GM19328 (cell line): Measurements from ENCODE around the gene C16orf74.
A peak's percentile ranks its signal among the peaks of the same experiment; 100 is the strongest.

Source experiments
- ATAC-seq: cut with Tn5 transposase; IDR thresholded peaks from one replicate; pipeline ENCODE4 v1.9.1; 2021; ENCODE audit warnings: mild to moderate bottlenecking, moderate library complexity; ENCODE audit not compliant: unreplicated experiment

The C16orf74 gene

DNA sequence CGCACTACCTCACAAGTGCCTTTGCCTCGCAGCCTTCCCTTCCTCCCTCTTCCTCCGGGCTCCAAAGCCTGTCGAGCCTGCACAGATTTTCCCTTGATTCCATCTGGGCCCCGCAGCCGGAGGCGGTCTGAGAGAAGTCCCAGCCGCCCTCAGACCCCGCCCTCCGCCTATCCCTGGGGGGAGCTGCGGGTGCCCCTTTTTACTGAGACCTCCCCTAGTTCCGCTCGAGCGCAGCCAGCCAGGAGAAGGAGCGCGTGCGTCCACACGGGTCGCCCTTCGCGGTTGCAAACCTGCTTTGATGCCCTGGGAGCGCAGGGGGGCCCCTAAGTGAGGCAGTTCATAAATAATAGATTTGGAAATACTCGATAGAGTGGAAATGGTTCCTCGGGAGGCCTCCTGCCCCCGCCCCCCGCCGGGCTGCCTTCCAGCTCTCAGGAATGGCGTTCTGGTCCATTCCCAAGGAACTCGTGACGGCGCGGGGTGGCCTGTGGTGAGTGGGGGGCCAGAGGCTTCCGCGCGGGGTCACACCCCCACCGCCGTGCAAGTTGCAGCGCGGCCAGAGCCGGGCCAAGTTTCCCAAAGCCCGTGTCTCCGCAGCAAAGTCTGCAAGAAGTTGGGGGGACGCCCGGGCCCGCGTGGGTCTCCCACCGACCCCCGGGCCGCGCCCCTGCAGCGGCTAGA, 610 bp downstream of the C16orf74 start:
- ATAC-seq = no peak

DNA sequence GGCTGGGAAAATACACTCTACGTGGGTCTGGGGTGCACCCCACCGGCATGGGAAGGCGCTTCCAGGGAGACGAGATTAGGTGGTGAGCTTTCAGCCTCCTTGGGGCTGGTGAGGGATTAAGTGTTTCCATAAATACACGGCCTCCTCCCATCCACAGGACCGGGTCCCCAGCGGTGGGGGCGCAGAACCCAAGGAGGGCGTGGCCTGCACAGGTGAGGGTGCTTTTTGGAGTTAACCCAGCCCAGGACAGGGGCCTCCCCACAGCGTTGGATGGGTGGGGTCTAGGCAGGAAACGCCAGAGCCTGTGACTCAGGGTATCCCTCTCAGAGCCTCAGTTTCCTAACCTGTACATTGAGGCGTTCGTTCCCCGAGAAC, 1.1 kb downstream of the C16orf74 start:
- ATAC-seq = no peak

DNA sequence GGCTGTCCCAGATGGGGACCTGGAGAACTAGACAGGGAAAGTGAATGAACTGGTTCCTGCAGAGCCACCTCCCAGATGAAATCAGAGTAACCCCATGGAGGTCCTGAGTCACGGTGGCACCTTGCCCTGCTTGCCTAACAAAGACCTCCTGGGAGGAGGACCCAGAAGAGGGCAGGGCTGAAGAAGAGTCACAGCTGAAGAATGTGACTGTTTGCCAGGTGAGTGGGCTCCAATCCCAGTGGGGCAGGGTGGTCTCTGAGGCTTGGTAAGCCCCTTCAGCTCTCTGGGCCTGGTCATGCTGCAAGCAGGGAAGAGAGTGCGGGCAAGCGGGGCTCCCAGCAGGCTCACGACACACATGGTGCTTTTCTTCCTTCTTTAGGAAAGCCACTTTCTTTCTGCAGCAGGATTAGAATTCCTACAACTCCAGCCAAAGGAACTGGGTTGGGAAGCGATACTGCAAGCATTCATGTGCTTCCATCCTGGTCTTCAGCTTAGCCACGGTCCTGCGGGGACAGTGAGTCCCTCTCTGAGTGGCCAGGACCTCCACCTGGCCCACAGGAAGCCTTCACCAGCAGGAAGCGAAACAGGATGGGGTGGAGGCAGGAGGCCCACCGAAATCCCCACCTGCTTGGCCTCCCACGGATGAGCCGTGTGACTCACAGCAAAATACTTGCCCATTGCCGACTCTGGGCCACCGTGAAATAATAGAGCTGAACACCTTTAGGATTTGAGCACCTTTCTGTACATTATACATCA, 4.3 kb downstream of the C16orf74 start:
- no peak for ATAC-seq

DNA sequence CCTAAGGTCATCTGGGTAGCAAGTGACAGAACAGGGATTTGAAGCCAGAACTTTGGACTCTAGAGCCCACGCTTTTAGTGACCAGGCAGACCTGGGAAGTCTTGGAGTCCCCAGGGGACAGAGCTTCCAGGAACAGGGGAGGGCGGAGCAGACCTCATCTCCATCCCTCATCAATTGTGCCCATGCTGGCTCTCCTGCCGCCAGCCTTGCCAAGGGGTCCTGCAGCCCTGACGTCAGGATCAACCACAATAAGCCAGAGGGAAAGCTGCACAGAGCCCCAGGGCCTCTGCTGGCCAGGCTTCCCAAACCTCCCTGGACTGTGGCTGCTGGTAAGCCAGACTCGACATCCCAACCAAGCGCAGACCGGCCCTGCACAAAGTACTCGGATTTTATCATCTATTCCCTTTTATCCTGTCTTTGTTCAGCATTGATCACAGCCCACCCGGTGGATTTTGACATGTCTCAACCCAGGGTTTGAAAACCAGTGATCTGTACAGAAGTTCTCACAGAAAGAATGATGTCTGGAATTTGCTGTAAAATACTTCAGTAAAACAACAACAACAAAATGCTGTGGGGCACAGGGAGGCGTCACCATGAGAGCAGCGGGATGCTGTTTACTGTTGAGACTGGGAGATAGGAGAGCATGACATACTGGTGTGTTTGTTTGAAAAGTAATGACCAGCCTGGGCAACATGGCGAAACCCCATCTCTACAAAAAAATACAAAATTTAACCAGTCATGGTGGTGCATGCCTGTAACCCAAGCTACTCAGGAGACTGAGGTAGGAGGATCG, 11.8 kb downstream of the C16orf74 start:
- no peak for ATAC-seq

DNA sequence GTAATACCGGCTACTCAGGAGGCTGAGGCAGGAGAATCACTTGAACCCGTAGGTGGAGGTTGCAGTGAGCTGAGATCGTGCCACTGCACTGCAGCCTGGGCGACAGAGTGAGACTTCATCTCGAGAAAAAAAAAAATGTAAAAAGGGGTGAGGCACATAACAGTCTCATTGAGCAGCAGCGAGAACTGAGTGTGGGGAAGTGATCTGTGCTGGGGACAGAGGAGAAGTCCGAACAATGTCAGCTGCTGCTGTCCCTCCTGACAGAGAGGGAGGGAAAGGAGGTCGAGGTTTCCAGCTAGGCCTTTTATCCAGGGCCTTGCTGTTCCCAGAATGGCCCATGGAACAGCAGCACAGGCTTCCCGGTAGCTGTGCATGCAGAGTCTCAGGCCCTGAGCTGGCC, 14.0 kb downstream of the C16orf74 start:
- no peak for ATAC-seq

DNA sequence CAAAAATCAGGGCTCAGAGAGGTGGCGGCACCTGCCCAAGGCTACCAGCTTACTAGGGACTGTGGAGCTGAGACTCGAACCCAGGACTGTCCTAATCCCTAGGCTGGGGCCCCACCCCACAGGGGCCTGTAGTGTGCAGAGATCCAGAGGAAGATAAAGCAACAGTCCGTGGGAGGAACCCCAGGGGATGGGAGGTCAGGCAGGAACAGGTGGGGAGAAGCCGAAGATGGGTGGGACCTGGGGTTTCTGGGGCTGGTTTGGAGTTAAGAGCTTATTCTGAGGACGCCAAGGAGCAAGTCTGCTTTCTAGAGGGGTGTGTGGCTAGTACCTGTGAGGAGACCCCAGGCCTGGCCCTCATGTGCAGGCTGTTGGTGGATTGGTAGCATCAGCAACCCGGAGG, 14.9 kb downstream of the C16orf74 start:
- no peak for ATAC-seq

DNA sequence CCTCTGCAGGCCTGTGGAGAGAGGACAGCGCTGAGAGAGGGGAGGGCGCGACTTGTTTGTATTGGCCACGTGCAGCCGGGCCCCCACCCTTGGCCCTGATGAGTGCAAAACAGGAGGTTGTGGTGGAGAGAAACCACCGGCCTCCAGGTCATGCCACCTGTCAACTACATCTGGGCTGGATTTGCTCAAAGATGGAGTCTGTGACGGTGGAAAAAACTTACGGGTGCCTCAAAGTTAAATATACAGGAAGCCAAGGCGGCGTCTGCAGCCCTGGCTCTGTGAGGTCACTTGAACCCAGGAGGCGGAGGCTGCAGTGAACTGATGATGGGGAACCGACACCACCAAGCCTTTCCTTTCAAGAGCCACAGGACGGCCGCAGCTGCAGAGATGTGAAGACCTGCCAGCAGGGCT, 15.7 kb downstream of the C16orf74 start:
- ATAC-seq = peak; percentile 79

DNA sequence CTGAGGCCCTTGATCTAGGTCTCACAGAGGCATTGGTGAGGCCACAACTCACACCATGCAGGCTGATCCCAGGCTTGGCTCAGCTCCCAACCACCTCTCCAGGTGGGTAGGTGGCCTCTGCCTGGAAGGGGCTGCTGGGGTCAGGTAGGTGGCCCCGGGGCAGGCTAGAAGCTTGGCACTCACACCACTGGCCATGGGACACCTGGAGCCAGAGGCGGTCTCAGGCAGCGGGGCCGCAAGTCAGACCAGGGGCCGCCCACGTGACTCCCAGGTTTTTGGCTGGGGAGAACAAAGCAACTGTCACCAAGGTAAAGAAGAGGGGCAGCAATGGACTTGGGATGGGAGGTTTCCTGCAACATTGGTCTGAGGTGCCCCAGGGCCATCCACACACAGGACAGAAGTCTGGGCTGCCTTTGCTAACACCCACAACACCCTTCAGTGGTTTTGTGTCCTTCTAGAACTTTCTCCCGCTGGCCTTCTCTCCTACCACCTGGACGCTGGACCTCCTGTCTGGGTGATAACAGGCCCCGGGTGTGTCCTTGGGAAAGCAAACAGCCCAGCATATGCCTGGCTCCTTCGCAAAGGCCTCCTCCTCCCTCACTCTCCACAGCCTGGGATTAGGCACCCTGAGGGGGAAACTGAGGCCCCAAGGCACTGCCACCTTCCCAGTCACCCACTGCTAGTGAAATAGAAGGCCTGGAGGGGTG, 16.4 kb downstream of the C16orf74 start:
- no peak for ATAC-seq

DNA sequence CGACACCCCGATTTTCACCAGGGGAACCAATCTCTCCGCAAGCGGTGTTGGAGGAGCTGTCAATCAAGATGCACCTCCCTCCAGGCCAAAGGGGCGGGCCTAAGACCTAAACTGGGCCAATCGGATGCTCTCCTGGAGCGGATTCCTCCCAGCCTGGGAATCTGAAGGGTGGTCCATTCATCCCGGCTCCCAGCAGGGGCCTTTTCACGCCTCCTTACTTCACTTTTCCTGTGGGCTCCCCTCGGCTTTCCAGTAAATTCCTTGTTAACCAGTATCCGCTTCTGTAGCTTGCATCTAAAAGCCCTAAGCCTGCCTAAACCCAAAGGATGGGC, 17.1 kb downstream of the C16orf74 start:
- no peak for ATAC-seq

DNA sequence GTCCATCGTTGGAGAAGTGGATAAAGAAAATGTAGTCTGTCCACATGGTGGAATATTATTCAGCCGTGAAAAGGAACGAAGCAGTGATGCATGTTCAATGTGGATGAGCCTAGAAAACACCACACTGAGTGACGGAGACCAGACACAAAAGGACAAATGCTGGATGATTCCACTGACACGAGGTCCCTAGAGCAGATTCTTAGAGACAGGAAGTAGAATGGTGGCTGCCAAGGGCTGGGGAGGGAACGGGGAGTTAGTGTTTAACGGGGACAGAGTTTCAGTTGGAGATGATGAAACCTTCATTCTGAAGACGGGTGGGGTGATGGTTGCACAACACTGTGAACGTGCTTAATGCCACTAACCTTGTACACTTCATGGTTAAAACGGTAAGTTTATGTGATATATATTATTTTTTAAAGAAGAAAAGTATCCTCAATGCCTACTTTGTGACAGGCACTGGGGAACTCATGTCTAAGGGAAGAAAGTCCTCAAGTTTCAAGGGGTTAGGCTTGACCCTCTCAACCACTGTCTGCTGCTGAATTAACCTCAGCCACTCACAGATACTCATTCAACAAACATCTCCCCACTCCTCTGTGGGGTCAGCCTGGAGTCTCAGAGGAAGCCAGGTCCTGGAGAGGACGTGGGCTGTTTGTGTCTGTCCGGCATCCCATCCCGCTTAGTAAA, 17.6 kb downstream of the C16orf74 start:
- no peak for ATAC-seq

DNA sequence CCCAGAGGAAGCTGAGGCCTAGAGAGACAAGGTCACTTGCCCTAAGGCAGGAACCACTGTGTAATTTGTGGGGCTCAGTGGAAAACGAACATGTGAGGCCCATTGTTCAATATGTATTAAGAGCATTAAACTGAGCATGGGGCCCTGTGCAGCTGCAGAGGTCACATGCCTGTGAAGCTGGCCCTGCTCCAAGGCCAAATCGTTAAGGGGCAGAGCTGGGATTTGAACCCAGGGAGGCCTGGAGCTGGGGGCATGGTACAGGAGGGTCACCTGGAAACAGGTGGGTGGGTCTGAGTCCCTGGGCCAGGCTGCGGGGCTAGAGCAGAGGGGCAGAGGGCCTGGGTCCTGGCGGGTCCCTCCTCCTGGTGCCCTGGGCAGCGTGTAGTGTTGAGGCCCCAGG, 19.7 kb downstream of the C16orf74 start:
- no peak for ATAC-seq

DNA sequence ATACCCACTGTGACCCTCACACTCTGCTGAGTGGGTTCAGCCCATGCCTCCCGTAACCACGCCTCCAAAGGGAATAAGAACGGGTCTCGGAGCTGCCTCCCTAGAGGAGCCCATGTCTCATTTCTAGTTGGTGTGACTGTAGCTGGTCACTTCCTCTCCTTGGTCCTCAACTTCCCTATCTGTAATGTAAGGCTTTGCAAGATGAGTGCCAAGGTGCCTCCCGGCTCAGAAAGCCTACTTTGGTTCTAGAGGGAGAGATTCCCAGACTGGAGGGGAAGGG, 20.8 kb downstream of the C16orf74 start:
- no peak for ATAC-seq

DNA sequence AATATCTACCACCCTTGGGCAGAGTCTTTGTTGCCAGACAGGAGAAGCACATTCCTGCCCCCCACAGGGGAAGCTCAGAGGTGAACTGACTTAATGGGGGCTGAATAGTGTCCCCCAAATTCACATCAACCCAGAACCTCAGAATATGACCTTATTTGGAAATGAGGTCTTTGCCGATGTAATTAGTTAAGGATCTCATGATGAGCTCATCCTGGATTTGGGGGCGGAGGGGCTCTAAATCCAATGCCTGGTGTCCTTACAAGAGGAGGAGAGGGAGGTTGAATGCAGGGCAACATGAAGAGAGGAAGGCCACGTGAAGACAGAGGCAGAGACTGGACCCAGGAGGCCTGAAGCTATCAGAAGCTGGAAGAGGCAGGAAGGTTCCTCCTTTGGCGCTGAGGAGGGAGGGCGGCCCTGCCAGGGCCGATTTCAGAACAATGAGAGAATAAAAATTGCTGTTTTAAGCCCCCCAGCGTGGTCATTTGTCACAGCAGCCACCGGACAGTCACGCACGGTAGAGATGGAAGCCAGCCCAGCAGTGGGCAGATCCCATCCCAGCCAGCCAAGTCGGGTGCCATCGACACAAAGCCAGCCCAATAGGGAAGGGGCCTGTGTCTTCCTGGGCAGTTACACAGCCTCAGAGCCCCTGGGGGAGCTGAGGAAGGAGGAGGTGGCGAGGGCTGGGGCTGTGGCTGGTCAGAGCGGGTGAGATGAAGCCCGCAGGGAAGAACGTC, 21.3 kb downstream of the C16orf74 start:
- ATAC-seq = no peak

DNA sequence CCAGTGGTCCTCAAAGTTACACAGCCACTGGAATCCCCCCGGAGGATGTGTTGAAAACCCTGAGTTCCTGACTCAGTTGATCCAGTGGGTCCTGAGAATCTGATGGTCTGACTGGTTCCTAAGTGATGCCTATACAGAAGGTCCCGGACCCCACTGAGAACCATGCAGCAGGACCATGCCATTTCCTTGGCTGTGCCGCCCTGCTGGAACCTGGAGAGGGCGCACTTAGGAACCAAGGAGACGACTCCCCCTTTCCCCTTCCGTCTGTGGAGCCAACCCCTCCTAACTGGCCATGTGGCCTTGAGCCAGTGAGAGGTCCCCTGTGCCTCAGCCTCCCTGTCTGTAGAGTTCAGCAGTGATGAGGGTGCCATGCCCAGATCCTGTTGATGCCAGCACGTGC, 22.0 kb downstream of the C16orf74 start:
- no peak for ATAC-seq

DNA sequence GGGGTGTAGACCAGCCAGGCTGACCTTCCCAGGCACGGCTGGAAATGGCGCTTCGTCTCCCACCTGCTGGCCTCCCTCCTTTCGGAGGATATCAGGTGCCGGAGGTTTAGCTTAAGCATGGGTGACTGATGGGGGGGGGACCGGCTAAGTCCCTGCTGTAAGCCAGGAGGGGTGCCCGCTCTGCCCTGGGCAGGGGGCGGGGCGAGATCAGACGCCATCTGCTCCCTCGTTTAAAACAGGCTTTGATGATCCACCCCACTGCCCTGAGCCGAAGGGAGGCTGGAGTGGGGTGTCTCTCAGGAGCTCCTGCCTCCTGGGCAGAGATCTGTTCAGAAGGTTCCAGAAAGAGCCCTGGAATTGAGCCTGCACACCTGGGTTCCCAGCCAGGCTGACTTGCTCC, 26.0 kb downstream of the C16orf74 start:
- no peak for ATAC-seq

DNA sequence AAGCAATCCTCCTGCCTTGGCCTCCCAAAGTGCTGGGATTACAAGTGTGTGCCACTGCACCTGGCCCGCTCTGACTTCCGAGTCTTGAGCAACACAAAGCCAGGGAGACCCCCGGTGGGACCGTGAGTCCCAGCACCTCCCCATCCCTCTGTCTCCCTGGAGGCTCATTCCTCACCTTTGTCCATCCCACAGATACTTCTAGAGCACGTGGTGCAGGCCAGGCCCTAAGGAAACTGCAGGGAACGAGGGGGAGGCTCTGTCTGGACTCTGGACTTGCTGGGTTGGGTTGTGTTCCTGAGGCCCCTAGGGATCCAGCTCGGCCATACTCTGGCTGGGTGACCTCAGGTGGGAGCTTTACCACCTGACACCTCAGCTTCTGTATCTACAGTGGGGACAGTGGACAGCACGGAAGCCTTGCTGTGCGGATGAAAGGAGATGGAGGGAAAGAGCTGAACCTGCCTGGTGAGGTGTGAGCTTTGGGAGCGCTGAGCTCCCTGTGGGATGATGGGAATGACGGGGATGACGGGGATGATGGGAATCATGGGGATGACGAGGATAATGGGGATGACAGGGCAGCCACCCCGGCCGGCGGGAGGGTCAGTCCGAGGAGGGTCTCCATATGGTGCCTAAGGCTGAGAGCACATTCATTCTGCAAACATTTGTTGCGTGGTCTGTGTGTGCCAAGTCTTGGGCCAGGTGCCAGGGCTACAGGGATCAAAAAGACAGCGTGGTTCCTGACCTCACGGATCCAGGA, 26.6 kb downstream of the C16orf74 start:
- no peak for ATAC-seq

DNA sequence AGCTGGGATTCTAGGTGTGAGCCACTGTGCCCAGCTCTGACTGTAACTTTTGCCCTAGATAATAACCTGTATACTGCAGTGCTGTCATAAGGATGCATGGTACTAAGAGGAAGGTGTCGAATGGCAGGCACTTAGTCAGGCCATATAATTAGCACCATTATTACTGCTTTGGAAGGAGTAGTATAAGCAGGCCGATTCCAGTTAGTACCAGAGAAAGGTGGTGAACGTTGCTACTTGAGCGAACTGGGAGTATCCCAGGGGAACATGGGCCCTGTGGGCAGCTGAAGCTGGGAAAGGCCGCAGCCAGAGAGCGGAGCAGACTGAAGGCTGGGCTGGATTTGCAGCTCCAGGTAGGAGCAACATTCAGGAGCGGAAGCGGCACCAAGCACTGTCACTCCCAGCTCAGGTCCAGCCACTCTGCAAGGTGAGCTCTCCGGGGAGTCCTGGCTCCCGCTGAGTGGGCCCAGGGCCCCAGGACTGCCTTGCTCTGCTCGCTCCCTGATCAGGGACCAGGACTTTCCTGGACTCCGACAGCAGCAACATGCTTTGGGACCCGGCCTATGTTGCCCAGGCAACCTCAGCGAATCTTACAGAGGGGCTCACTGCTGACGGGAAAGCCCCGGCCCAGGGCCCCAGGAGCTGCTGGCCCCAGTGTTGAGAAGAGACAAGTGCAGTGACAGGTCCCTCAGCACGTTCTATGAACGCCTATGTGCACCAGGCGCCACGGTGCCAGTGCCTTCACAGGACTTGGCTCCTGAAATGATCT, 28.6 kb downstream of the C16orf74 start:
- no peak for ATAC-seq

DNA sequence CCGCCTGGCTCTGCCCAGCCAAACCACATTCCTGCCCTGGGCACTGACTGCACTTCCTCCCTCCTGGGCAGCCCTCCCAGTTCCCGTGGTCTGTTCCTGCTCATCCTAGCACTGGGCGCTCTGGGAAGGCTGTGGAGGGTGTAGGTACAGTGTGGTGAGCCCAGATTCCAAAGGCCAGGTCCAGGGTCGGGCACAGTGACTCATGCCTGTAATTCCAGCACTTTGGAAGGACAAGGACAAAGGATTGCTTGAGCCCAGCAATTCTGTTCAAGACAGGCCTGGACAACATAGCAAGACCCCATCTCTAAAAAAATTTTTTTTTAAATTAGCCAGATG, 30.6 kb downstream of the C16orf74 start:
- ATAC-seq = no peak
